Measurements from ENCODE around the gene IDH3B.
"Not testable (repeated sequence)": the region's sequence is repeated elsewhere in the genome, so short reads cannot be mapped to it uniquely, and the experiment has no call there.

Gene IDH3B

DNA sequence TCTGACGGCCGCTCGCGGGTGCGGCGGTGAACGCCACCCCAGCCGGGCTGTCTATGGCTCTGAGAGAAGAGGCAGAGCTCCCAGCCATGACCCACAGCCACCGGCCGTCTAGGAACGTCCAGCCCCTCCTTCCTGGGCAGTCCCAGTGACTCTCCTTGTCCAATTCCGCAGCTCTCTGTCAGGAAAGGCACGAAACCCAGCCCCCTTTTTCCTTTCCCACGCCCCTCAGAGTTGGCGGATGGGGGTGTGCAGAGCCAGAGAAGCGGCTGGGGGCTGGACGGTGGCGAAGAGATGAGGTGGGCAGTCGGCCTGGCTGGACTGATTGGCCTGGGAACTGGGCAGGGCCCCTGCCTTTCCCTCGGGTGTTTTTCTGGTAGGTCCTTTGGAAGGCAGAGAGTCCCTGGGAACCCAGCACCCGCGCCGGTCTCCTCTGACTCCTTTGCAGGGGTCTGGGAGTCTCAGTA is 30.0 kb upstream of the IDH3B start:
- no peak for DNase-seq

- DNase-seq: no peak
Observed at GRCh38 chr20:2693286-2694007, 29.4 kb upstream of the IDH3B start.

DNA sequence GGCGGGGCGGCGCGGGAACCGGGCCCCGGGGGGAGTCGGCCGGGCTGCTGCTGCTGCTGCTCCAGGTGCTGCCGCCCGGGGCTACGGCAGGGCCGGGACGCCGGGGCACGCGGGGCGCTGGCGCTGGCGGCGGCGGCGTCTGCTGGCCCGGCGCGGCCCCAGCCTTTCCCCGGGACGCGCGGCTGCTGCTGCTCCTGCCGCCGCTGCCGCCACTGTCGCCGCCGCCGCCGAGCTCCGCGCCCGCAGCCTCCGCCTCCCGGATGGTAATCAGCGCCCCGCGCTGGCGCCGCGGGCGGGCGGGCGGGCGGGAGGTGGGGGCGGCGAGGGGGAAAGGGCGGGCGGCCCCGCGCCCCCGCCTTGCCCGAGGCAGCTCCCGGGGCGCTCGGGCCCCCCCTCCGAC is 28.9 kb upstream of the IDH3B start:
- DNase-seq: peak; percentile 12

GRCh38 chr20:2692036-2692885 is 28.2 kb upstream of the IDH3B start, which contains the start of gene EBF4:
Gene EBF4 (plus strand): TSS chr20:2692780. CDS start chr20:2693646, 866 bp downstream.
- peak; percentile 20 for DNase-seq

DNA sequence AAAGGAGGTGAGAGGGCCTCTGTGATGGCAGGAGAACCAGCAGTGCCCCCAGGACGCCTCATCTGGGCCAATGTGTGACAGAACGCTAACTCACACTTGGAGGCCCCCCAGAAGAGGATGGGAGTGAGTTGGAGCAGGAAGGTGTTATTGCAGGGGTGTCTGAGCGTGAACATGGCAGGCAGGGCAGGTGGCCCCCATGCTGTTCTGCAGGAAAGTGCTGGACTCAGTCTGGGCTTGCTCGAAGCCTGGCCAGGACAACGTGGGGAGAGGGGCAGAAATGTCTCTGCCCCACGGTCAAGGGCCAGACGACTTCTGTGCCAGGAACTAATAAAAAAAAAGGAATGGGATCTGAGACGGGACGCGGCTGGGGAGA is 27.6 kb upstream of the IDH3B start:
- no peak for DNase-seq

DNA sequence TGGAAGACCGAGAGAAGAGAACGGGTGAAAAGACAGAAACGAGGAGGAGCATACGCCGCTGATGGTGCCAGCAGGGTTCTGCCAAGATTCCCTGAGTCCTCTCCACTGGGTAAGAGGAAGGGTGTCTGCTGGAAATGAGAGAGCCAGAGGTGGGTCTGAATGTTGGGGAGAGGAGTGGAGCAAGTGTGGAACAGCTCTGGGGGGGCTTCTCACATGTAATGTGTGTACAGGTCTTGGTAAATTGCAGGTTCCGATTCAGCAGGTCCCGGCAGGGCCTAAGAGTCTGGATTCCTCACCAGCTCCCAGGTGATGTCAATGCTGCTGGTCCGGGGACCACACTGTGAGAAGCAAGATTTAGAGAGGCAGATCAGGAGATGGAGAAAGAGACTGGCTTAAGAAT is 27.1 kb upstream of the IDH3B start:
- DNase-seq: no peak

GRCh38 chr20:2690718-2691117 is 26.7 kb upstream of the IDH3B start:
- DNase-seq: no peak

GRCh38 chr20:2690213-2690612 is 26.2 kb upstream of the IDH3B start:
- no peak for DNase-seq

DNA sequence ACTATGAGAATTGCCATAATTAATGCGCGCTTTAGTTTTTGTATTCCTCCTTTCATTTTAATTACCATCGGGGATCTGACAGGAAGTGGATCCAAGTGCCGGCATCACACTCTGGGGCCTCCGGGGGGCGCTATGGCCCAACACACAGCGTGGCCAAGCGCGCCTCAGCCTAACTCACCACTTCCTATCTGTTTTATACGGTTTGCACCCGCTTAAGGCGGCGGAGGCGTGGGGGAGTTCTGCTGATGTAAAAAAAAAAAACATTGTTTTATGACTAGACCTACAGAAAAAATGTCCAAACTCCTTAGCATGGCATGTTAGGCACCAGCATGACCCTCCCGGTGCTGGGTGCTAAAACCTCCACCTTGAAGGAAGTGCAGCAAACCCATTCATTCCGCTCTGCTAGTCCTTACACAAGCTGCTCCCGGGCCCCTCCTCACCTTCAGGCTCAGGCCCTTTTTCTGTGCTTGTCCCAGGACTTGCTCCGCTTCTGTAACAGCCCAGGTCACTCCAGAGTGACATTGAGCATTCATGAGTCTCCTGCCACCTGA is 24.1 kb upstream of the IDH3B start:
- no peak for DNase-seq

GRCh38 chr20:2687514-2687913 is 23.5 kb upstream of the IDH3B start:
- no peak for DNase-seq

DNA sequence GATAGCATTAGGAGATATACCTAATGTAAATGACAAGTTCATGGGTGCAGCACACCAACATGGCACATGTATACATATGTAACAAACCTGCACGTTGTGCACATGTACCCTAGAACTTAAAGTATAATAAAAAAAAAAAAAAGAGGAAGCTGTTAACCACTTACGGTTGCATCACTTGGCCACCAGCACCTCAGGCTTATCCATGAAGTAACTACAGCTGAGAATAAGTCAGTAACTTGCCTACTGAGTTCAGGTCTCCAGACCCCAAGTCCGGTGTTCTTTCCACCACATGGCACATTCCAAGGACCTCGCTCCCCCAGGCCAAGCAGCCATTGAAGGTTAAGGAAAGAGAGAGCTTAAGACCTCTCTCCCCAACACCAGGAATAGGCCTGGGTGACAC is 20.8 kb upstream of the IDH3B start:
- DNase-seq: not testable (repeated sequence)

- not testable (repeated sequence) for DNase-seq
Observed at GRCh38 chr20:2682040-2682439, 18.0 kb upstream of the IDH3B start.

DNA sequence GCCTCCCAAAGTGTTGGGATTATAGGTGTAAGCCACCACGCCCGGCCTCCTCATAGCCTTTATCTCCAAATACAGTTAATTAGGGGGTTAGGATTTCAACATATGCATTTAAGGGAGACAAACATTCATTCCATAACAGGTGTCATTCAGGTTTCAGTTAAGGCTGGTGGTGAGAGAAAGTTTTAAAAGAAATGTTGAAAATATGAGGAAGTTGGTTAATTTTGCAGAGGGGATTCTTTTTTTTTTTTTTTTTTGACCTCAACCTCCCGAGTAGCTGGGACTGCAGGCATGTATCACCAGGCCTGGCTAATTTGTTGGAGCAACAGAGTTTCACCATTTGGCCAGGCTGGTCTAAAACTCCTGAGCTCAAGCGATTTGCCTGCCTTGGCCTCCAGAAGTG is 16.0 kb upstream of the IDH3B start:
- DNase-seq: no peak

DNA sequence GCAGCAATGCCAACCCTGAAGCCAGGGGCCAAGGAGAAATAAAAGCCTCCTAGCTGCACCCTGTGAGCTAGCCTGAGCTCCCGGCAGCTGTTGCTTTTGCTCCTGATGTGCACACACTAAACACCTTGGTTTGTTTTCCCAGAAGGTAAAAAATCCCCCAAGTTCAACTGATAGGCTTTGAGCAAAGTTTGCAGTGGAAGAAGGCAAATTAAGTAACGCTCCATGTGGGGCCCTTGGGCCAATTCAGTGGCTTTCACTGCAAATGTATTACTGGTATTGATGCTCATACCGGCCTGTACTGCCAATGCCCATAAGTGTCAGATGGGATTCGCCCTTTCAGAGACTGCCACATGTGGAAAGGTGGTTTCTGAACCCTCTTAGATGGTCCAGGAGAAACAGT is 9.4 kb upstream of the IDH3B start:
- no peak for DNase-seq

GRCh38 chr20:2672446-2672845 is 8.4 kb upstream of the IDH3B start:
- no peak for DNase-seq

DNA sequence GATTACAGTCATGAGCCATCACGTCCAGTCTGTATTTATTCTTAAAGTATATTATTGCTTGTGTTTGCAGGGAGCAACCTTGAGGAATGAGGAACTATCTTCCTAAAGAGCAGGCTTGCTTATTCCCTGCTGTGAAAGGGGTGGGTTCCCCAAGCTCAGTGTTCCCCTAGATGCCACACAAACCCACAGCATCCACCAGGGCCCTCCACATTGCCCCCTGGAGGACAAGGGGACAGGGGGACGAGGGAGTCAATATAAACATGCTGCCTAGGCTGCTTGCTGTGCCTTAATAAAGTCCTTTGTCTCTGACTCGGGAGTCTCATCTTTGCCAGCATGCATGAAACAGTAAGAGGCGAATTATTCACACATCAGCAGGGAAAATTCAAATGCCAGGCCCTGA is 8.0 kb upstream of the IDH3B start:
- no peak for DNase-seq

DNA sequence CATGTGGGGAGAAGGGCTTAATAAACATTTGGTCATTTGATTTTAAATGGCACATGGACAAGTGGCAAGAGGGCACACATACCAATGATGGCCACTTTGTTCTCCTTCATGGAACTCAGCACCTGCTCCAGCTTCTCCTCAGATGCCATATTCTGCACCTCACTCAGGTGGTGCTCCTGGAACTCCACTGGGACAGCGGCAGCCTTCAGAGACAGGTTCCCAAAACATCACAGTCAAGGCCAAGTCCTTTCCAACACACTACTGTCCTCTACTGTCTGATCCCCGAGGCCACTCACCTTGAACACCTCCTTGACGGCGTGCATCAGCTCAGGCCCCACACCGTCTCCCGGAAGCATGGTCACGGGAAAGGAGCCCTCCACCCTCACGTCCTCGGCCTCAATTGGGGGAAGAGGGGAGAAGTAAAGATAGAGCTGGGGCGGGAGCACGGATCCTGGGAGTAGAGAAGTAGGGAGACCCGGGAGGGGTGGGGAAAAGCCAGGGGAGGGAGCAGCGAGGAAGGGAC is 591 bp downstream of the IDH3B start:
- no peak for DNase-seq

DNA sequence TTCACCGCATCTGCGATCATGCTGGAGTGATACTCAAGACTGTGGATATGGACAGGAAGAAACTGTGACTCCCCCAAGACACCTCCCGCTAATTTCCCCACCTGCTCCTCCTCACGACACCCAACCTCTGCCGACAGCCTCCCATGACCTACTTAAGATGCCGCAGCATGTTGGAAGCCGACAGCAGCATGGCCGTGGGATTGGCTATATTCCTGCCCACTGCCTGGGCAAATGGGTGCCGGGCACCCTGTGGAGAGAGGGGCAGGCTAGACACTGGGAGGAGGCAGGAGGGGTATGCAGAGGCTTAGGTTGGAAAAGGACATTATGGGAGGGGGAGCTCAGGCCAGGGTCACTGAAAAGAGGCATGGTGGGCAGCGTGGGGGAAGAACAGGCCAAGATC is 4.5 kb downstream of the IDH3B start:
- no peak for DNase-seq

GRCh38 chr20:2658414-2659354 is 5.3 kb downstream of the IDH3B start:
- peak; percentile 15 for DNase-seq

- DNase-seq: no peak
Observed at GRCh38 chr20:2657674-2658073, 6.3 kb downstream of the IDH3B start.

- no peak for DNase-seq
Observed at GRCh38 chr20:2657241-2657640, 6.8 kb downstream of the IDH3B start.

- DNase-seq: no peak
Observed at GRCh38 chr20:2656471-2657117, 7.4 kb downstream of the IDH3B start.
